ENCODE measurements around the gene CRB2. TPM values are rescaled to one million over a fixed set of nuclear protein-coding genes. Genes with fewer than 3 reads are reported as not detected.

Gene CRB2
- total RNA-seq, 1 donor from 2014 or later = not detected

- Histone ChIP-seq H3K36me3 (no peaks in the 10 kb centered on the region), H3K9me3 (replicated peaks) (no peaks in the 10 kb centered on the region), H3K27me3 (ENCODE audit: low read depth) (no peaks in the 10 kb centered on the region), H3K4me1 (peaks cover 8% of the 10 kb centered on the region), H3K27ac (replicated peaks) (no peak overlapping the region), H3K4me3 (no peak overlapping the region)
- intact Hi-C loops (cut with micrococcal nuclease) = no loop called here
- TF ChIP-seq, protein P1, sequence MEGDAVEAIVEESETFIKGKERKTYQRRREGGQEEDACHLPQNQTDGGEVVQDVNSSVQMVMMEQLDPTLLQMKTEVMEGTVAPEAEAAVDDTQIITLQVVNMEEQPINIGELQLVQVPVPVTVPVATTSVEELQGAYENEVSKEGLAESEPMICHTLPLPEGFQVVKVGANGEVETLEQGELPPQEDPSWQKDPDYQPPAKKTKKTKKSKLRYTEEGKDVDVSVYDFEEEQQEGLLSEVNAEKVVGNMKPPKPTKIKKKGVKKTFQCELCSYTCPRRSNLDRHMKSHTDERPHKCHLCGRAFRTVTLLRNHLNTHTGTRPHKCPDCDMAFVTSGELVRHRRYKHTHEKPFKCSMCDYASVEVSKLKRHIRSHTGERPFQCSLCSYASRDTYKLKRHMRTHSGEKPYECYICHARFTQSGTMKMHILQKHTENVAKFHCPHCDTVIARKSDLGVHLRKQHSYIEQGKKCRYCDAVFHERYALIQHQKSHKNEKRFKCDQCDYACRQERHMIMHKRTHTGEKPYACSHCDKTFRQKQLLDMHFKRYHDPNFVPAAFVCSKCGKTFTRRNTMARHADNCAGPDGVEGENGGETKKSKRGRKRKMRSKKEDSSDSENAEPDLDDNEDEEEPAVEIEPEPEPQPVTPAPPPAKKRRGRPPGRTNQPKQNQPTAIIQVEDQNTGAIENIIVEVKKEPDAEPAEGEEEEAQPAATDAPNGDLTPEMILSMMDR (IDR thresholded peaks at IDR 0.05; ENCODE audit: borderline replicate concordance) = no peak
- DNase-seq = no peak
Observed at GRCh38 chr9:123412171-123412820, 56.3 kb downstream of the CRB2 start.

DNA sequence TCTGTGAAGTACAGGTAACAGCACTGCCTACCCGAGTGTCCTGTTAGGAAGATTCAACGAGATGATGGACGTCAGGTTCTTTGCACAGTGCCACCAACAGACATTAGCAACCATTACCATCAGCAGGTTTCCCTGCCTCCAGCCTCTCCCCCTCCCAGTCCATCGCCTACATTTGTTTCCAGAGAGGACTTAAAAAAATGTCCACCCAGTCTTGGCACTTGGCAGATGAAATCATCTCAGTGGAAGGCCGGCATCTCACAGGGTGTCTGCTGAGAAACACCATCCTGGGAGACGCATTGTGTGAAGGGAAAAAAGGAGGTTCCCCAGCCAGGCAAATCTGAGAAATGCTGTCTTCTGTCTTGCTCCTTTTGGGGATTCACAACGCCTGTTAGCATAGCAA, 58.2 kb downstream of the CRB2 start:
- Histone ChIP-seq H3K4me1 (peaks cover under 1% of the 10 kb centered on the region), H3K36me3 (peaks cover 7% of the 10 kb centered on the region), H3K4me3 (no peak overlapping the region), H3K27me3 (ENCODE audit: low read depth) (no peaks in the 10 kb centered on the region), H3K9me3 (replicated peaks) (no peaks in the 10 kb centered on the region), H3K27ac (replicated peaks) (no peak overlapping the region)
- DNase-seq = no peak
- TF ChIP-seq, protein P1 (IDR thresholded peaks at IDR 0.05; ENCODE audit: borderline replicate concordance) = no peak
- intact Hi-C loops (cut with micrococcal nuclease) = no loop called here

DNA sequence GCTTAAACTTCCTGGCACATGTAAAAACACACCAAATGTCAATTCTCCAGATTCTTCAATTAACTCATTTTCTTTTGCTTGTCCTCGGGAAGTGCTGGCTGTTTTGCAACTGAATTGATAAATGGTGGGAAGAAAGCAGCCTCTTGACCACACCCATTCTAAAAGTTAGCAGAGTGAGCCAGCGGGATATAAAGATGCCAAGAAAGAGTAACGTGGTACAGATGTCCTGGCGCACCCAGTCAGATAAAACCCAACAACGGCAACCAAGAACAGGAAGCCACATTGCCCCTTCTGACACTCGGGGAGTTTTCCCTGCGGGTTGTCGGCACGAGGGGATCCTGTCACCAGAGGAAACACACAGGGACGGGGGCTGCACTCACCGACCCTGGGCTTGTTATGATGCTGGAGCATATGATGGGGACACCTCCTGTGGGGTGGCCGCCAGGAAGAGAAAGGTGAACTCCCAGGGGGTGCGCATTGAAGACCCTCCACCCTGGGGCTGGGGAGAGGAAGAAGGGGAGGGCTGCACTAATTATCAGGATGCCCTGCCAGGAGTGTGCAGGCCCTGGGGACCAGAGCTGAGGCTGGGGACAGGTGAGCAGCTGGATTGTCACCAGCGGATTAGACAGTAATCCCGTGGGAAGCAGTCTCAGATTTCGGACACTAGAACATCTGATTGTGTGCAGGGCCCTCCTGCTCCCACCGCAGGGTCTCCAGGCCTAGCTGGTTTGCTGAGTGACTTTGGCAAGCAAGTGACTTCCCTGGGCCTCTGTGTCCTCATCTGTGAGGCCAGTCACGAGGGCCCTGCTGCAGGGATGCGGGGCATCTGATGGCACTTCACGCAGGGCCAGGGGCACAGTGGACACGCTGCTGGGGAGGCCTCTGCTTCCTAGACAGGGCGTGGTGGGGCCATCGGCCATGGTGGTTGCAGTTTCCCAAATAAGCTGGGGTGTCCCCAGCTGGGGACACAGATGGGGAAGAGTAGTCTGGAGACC, 59.2 kb downstream of the CRB2 start:
- Histone ChIP-seq H3K9me3 (replicated peaks) (no peaks in the 10 kb centered on the region), H3K4me1 (no peaks in the 10 kb centered on the region), H3K27me3 (ENCODE audit: low read depth) (no peaks in the 10 kb centered on the region), H3K36me3 (peaks cover 14% of the 10 kb centered on the region), H3K27ac (replicated peaks) (no peak overlapping the region), H3K4me3 (no peak overlapping the region)
- no peak for DNase-seq
- intact Hi-C loops (cut with micrococcal nuclease) = no loop called here
- TF ChIP-seq, protein P1 (IDR thresholded peaks at IDR 0.05; ENCODE audit: borderline replicate concordance) = no peak

DNA sequence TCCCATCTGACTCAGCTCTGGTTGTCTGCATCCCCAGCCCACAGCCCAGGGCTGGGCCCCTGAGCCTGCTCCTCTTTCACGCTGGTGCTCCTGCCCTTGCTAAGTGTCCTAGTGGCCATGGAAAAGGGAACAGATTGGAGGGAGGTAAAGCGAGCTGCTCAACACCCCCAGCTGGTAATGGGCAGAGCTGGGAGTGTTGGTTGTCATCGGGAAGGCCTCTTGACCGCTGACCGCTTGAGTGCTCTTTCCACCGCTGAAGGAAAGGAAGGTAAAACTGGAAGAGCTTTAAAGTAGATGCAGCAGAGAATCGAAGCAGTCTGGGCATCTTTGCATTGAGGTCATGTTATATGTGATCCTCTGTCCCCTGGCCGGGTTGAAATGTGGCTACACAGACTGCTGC, 60.2 kb downstream of the CRB2 start:
- H3K4me3 ChIP-seq = no peak overlapping the region
- H3K27ac ChIP-seq (replicated peaks) = no peak overlapping the region
- DNase-seq = no peak
- peaks cover 14% of the 10 kb centered on the region for H3K36me3 ChIP-seq
- H3K27me3 ChIP-seq (ENCODE audit: low read depth) = no peaks in the 10 kb centered on the region
- intact Hi-C loops (cut with micrococcal nuclease) = no loop called here
- H3K4me1 ChIP-seq = no peaks in the 10 kb centered on the region
- TF ChIP-seq, protein P1 (IDR thresholded peaks at IDR 0.05; ENCODE audit: borderline replicate concordance) = no peak
- H3K9me3 ChIP-seq (replicated peaks) = no peaks in the 10 kb centered on the region

DNA sequence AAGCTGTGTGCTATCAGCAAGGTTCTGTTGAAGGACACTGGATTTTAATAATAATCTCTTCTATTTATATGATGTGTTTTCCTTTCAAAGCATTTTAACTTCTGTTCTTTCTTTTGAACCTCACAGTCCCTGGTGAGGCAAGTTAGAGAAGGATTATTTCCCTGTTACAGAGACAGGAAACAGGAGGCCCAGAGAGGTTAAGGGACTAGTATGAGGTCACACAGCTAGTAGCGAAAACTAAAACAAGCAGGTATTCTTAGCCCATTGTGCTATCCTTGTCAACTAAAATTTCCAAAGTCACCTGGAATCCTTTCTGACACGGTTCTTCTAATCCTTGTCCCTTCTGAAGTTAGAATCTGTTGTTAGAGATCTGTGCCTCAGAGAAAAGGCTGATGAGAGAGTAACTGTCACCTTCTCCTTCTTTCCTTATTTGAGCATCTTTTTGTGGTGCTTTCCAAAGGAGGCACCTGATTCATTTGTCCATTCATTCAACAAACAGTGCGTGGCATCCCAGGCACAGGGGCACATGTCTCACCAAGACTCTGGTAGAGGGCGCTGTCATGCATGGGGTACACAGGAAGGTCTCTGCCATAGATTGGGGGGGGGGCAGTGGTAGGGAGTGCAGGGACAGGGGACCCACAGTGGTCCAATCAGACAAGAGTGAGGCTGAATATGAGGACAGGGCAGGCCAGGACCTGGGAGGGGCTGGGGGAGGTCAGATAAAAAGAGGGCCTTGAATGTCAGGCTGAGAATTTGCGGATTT, 61.5 kb downstream of the CRB2 start:
- H3K4me3 ChIP-seq = no peak overlapping the region
- no peaks in the 10 kb centered on the region for H3K9me3 ChIP-seq (replicated peaks)
- TF ChIP-seq, protein P1 (IDR thresholded peaks at IDR 0.05; ENCODE audit: borderline replicate concordance) = no peak
- H3K36me3 ChIP-seq = peaks cover 15% of the 10 kb centered on the region
- no peaks in the 10 kb centered on the region for H3K4me1 ChIP-seq
- H3K27ac ChIP-seq (replicated peaks) = no peak overlapping the region
- intact Hi-C loops (cut with micrococcal nuclease) = no loop called here
- no peaks in the 10 kb centered on the region for H3K27me3 ChIP-seq (ENCODE audit: low read depth)
- no peak for DNase-seq

Data from left ventricle myocardium inferior (tissue), 1 donor.